H9 (cell line): ENCODE measurements around the gene CDK6. TPM values are rescaled to one million over a fixed set of nuclear protein-coding genes. Genes with fewer than 3 reads are reported as not detected.

ENCODE experiments used
- DNase-seq: peaks from one replicate; pipeline ENCODE4 v3.0.0-alpha.2; 2017
- H2AFZ ChIP-seq: one replicate; pipeline ENCODE4 v1.6.1; 2013; ENCODE audit warnings: mild to moderate bottlenecking, low read length, control low read depth, moderate library complexity
- H2AK5ac ChIP-seq: 2 replicates; pipeline ENCODE4 v1.6.1; 2013; ENCODE audit warnings: low read length, control low read depth, mixed read lengths; ENCODE audit not compliant: insufficient read length
- H2BK120ac ChIP-seq: one replicate; pipeline ENCODE4 v1.6.1; 2013; ENCODE audit warnings: low read depth, mild to moderate bottlenecking, low read length, control low read depth, inconsistent platforms; ENCODE audit not compliant: poor library complexity, severe bottlenecking
- H2BK12ac ChIP-seq: 2 replicates; pipeline ENCODE4 v1.6.1; 2013; ENCODE audit warnings: low read length, control low read depth, mixed read lengths, low read depth; ENCODE audit not compliant: insufficient read length
- H2BK15ac ChIP-seq: 2 replicates; pipeline ENCODE4 v1.6.1; 2013; ENCODE audit warnings: low read depth, low read length, control low read depth
- H2BK20ac ChIP-seq: one replicate; pipeline ENCODE4 v1.6.1; 2013; ENCODE audit warnings: low read depth, mild to moderate bottlenecking, low read length, control low read depth, inconsistent platforms; ENCODE audit not compliant: poor library complexity, severe bottlenecking
- H2BK5ac ChIP-seq: 2 replicates; pipeline ENCODE4 v1.6.1; 2013; ENCODE audit warnings: low read length, control low read depth, mixed read lengths; ENCODE audit not compliant: insufficient read length
- H3K14ac ChIP-seq: 2 replicates; pipeline ENCODE4 v1.6.1; 2013; ENCODE audit warnings: low read length, control low read depth; ENCODE audit not compliant: insufficient read depth
- H3K18ac ChIP-seq: 2 replicates; pipeline ENCODE4 v1.6.1; 2013; ENCODE audit warnings: low read depth, mild to moderate bottlenecking, mixed read lengths, low read length, control low read depth; ENCODE audit not compliant: insufficient read length
- H3K23ac ChIP-seq: 2 replicates; pipeline ENCODE4 v1.6.1; 2013; ENCODE audit warnings: low read length, control low read depth, mixed read lengths, low read depth; ENCODE audit not compliant: insufficient read length
- H3K23me2 ChIP-seq: 2 replicates; pipeline ENCODE4 v1.6.1; 2013; ENCODE audit warnings: low read depth, mild to moderate bottlenecking, mixed read lengths, low read length, control low read depth; ENCODE audit not compliant: insufficient read length, poor library complexity, severe bottlenecking
- H3K27ac ChIP-seq: 2 replicates; pipeline ENCODE4 v1.5.1; 2013; ENCODE audit warnings: low read length, control low read depth, mixed read lengths, low read depth; ENCODE audit not compliant: insufficient read length
- H3K27me3 ChIP-seq: 2 replicates; pipeline ENCODE4 v1.6.1; 2013; ENCODE audit warnings: low read length, control low read depth, inconsistent platforms; ENCODE audit not compliant: insufficient read depth
- H3K4ac ChIP-seq: 2 replicates; pipeline ENCODE4 v1.6.1; 2013; ENCODE audit warnings: low read depth, mild to moderate bottlenecking, control low read depth, inconsistent platforms, low read length, moderate library complexity
- H3K4me1 ChIP-seq: 2 replicates; pipeline ENCODE4 v1.6.1; 2013; ENCODE audit warnings: low read length, control low read depth, inconsistent platforms; ENCODE audit not compliant: insufficient read depth
- H3K4me2 ChIP-seq: 2 replicates; pipeline ENCODE4 v1.6.1; 2013; ENCODE audit warnings: low read length, control low read depth, mixed read lengths; ENCODE audit not compliant: insufficient read length, insufficient read depth
- H3K56ac ChIP-seq: 2 replicates; pipeline ENCODE4 v1.6.1; 2013; ENCODE audit warnings: low read depth, mild to moderate bottlenecking, mixed read lengths, low read length, control low read depth; ENCODE audit not compliant: insufficient read length
- H3K79me1 ChIP-seq: 2 replicates; pipeline ENCODE4 v1.6.1; 2013; ENCODE audit warnings: low read depth, mild to moderate bottlenecking, moderate library complexity, low read length, control low read depth, inconsistent platforms; ENCODE audit not compliant: insufficient read depth, poor library complexity, severe bottlenecking
- H3K79me2 ChIP-seq: 2 replicates; pipeline ENCODE4 v1.6.1; 2013; ENCODE audit warnings: low read length, control low read depth, inconsistent platforms; ENCODE audit not compliant: insufficient read depth
- H3K9ac ChIP-seq: 2 replicates; pipeline ENCODE4 v1.6.1; 2013; ENCODE audit warnings: low read length, control low read depth, mixed read lengths; ENCODE audit not compliant: insufficient read length; ENCODE audit errors: extremely low read depth
- H3K9me3 ChIP-seq: one replicate; pipeline ENCODE4 v1.6.1; 2013; ENCODE audit warnings: low read depth, low read length, inconsistent platforms; ENCODE audit not compliant: control insufficient read depth
- H3T11ph ChIP-seq: one replicate; pipeline ENCODE4 v1.6.1; 2013; ENCODE audit warnings: mild to moderate bottlenecking, low read length, control low read depth, inconsistent platforms
- H4K20me1 ChIP-seq: one replicate; pipeline ENCODE4 v1.6.1; 2013; ENCODE audit not compliant: control insufficient read depth, insufficient read length, insufficient read depth
- H4K5ac ChIP-seq: 2 replicates; pipeline ENCODE4 v1.6.1; 2013; ENCODE audit warnings: low read depth, mild to moderate bottlenecking, mixed read lengths, low read length, control low read depth; ENCODE audit not compliant: insufficient read length
- H4K8ac ChIP-seq: replicated peaks from 2 replicates; pipeline ENCODE4 v1.6.1; 2013; ENCODE audit warnings: low read length, control low read depth, mixed read lengths, low read depth; ENCODE audit not compliant: insufficient read length
- H4K91ac ChIP-seq: 2 replicates; pipeline ENCODE4 v1.6.1; 2013; ENCODE audit warnings: low read depth, mild to moderate bottlenecking, moderate library complexity, mixed read lengths, low read length, control low read depth; ENCODE audit not compliant: insufficient read length
- H3K27ac Mint-ChIP-seq, 3 experiments: 2 replicates in 2 of 3; 3 replicates in 1 of 3; pipeline ENCODE4 v1.8.0; 2020 to 2021; ENCODE audit warnings: mixed read lengths in 3 of 3, mild to moderate bottlenecking in 1 of 3, moderate library complexity in 1 of 3
- H3K27me3 Mint-ChIP-seq: 2 replicates; pipeline ENCODE4 v1.8.0; 2021; ENCODE audit warnings: low read depth, mild to moderate bottlenecking, moderate library complexity, mixed read lengths
- H3K36me3 Mint-ChIP-seq, 3 experiments: 2 replicates in 2 of 3; 3 replicates in 1 of 3; pipeline ENCODE4 v1.8.0; 2020 to 2021; ENCODE audit warnings: low read depth in 3 of 3, mixed read lengths in 3 of 3; ENCODE audit not compliant: insufficient read depth in 1 of 3
- H3K4me1 Mint-ChIP-seq, 2 experiments: 2 replicates each; pipeline ENCODE4 v1.8.0; 2020; ENCODE audit warnings: mixed read lengths in 2 of 2
- H3K4me3 Mint-ChIP-seq, 2 experiments: 2 replicates in 1 of 2; 3 replicates in 1 of 2; pipeline ENCODE4 v1.8.0; 2020 to 2021; ENCODE audit warnings: mild to moderate bottlenecking in 2 of 2, mixed read lengths in 2 of 2, moderate library complexity in 1 of 2
- H3K9me3 Mint-ChIP-seq, 2 experiments: 2 replicates in 1 of 2; 3 replicates in 1 of 2; pipeline ENCODE4 v1.8.0; 2020; ENCODE audit warnings: mild to moderate bottlenecking in 2 of 2, mixed read lengths in 2 of 2, moderate library complexity in 1 of 2
- WGBS: extraction: QIAGEN DNeasy Blood & Tissue Kit; methylation state at CpG from one replicate; pipeline ENCODE4 v1.1.7; 2013; ENCODE audit warnings: missing lambda C conversion rate, low lambda C conversion rate, mixed read lengths; ENCODE audit not compliant: insufficient read length; ENCODE audit errors: extremely low coverage; 5-methylcytosine and 5-hydroxymethylcytosine counted together
- total RNA-seq: library from RNA; stranded (reverse); gene quantifications from 2 replicates; pipeline ENCODE4 v1.2.1, GENCODE V29; 2021
- TF ChIP-seq, protein P1 (sequence below): fragments of 200-600 bp; sonication (generic); conservative IDR thresholded peaks from 3 replicates; pipeline ENCODE4 v1.8.0; 2021; ENCODE audit warnings: antibody characterized with exemption, mild to moderate bottlenecking

CDK6 gene
- total RNA-seq, 1 experiment from 2014 or later = 30.0 TPM

DNA sequence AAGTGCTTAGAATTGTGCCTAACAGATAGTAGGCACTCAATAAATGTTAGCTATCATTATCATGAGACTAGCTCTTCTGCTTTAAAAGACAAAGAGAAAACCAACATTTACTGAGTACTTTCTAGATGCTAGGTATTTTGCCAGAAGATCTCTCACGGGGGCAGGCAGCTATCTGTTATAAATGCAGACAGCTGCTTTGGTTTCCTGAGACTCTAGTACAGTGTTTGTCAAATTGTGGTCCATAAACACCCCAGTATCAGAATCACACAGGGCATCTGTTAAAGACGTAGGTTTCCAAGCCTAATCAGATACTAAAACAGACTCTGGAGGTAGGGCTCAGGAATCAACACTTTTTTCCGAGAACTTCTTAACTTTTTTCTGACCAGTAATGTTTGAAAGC lies 260.1 kb downstream of the CDK6 start:
- TF ChIP-seq, protein P1, sequence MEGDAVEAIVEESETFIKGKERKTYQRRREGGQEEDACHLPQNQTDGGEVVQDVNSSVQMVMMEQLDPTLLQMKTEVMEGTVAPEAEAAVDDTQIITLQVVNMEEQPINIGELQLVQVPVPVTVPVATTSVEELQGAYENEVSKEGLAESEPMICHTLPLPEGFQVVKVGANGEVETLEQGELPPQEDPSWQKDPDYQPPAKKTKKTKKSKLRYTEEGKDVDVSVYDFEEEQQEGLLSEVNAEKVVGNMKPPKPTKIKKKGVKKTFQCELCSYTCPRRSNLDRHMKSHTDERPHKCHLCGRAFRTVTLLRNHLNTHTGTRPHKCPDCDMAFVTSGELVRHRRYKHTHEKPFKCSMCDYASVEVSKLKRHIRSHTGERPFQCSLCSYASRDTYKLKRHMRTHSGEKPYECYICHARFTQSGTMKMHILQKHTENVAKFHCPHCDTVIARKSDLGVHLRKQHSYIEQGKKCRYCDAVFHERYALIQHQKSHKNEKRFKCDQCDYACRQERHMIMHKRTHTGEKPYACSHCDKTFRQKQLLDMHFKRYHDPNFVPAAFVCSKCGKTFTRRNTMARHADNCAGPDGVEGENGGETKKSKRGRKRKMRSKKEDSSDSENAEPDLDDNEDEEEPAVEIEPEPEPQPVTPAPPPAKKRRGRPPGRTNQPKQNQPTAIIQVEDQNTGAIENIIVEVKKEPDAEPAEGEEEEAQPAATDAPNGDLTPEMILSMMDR = no peak
- Histone ChIP-seq H2AK5ac (no peak overlapping the region), H3K27me3 (no peaks in the 10 kb centered on the region), H3K14ac (no peak overlapping the region), H3K4me2 (no peak overlapping the region), H3K9me3 (no peaks in the 10 kb centered on the region), H4K5ac (no peak overlapping the region), H3K79me1 (peaks cover 6% of the 10 kb centered on the region), H2BK15ac (no peak overlapping the region), H2BK20ac (no peak overlapping the region), H2BK120ac (no peak overlapping the region), H3K23ac (no peak overlapping the region), H3K4ac (no peak overlapping the region), H3K4me1 (no peaks in the 10 kb centered on the region), H4K20me1 (no peaks in the 10 kb centered on the region), H2AFZ (no peak overlapping the region), H4K8ac (no peak overlapping the region), H3T11ph (no peak overlapping the region), H3K79me2 (no peaks in the 10 kb centered on the region; the same call in 1 of the 2 replicates), H2BK5ac (no peak overlapping the region), H4K91ac (no peak overlapping the region), H3K23me2 (no peaks in the 10 kb centered on the region), H2BK12ac (no peak overlapping the region), H3K27ac (no peak overlapping the region), H3K18ac (no peak overlapping the region), H3K9ac (no peak overlapping the region), H3K56ac (no peak overlapping the region)
- H3K27me3 Mint-ChIP-seq = no peaks in the 10 kb centered on the region
- H3K4me1 Mint-ChIP-seq = no peaks in the 10 kb centered on the region
- DNase-seq = no peak
- no peaks in the 10 kb centered on the region for H3K9me3 Mint-ChIP-seq
- H3K4me3 Mint-ChIP-seq = no peak overlapping the region
- no CpG with 5 or more reads among the region's 3 CpGs for WGBS
- peaks cover 27 to 79% (median 70%) of the 10 kb centered on the region in 3 experiments; a peak in 6 of 7 replicates for H3K36me3 Mint-ChIP-seq
- H3K27ac Mint-ChIP-seq = no peak overlapping the region
